Measurements from ENCODE around the gene CAB39L. TPM values are rescaled to one million over a fixed set of nuclear protein-coding genes. Genes with fewer than 3 reads are reported as not detected.

The CAB39L gene
- total RNA-seq, 3 donors from 2014 or later (not counting 1 experiment from before 2014, with no cell fraction given) = 4.4 to 6.5 (median 6.0) TPM

GRCh38 chr13:49370371-49370770, 73.5 kb downstream of the CAB39L start:
- Mint-ChIP-seq H3K27me3 (ENCODE audit: low read depth in 2 of 2) (no peaks in the 10 kb centered on the region), H3K36me3 (no peaks in the 10 kb centered on the region), H3K9me3 (no peaks in the 10 kb centered on the region), H3K4me3 (no peak overlapping the region), H3K4me1 (no peaks in the 10 kb centered on the region), H3K27ac (no peak overlapping the region)
- ATAC-seq = no peak
- no peaks in the 10 kb centered on the region for H3K9me3 ChIP-seq (ENCODE audit: control insufficient read depth, insufficient read depth, low read length)
- no peak for DNase-seq
- H3K4me3 ChIP-seq (ENCODE audit: low read length) = no peak overlapping the region
- TF ChIP-seq CTCF (IDR thresholded peaks at IDR 0.05) = no peak
- no peaks in the 10 kb centered on the region for H3K4me1 ChIP-seq (ENCODE audit: control insufficient read depth, insufficient read depth, low read length)
- H3K27ac ChIP-seq (ENCODE audit: low read length) = no peak overlapping the region
- WGBS (ENCODE audit: insufficient coverage) = 94% methylated on average over 2 of the region's 2 CpGs
- no peaks in the 10 kb centered on the region for H3K27me3 ChIP-seq (ENCODE audit: control insufficient read depth, insufficient read depth, low read length)
- no peaks in the 10 kb centered on the region for H3K36me3 ChIP-seq (ENCODE audit: control insufficient read depth, insufficient read depth, low read length)
- intact Hi-C loops (cut with micrococcal nuclease) = no loop called here

GRCh38 chr13:49369866-49370265, 74.0 kb downstream of the CAB39L start:
- H3K27me3 ChIP-seq (ENCODE audit: control insufficient read depth, insufficient read depth, low read length) = no peaks in the 10 kb centered on the region
- WGBS (ENCODE audit: insufficient coverage) = 100% methylated on average over 3 of the region's 4 CpGs

GRCh38 chr13:49368688-49369087, 75.2 kb downstream of the CAB39L start:
- Histone ChIP-seq H3K27ac (ENCODE audit: low read length) (no peak overlapping the region), H3K9me3 (ENCODE audit: control insufficient read depth, insufficient read depth, low read length) (no peaks in the 10 kb centered on the region), H3K4me3 (ENCODE audit: low read length) (no peak overlapping the region), H3K36me3 (ENCODE audit: control insufficient read depth, insufficient read depth, low read length) (no peaks in the 10 kb centered on the region), H3K27me3 (ENCODE audit: control insufficient read depth, insufficient read depth, low read length) (no peaks in the 10 kb centered on the region), H3K4me1 (ENCODE audit: control insufficient read depth, insufficient read depth, low read length) (no peaks in the 10 kb centered on the region)
- Mint-ChIP-seq H3K4me1 (no peaks in the 10 kb centered on the region), H3K9me3 (peaks cover 6% of the 10 kb centered on the region in 2 donors), H3K27ac (no peak overlapping the region), H3K36me3 (peaks cover 8% of the 10 kb centered on the region), H3K27me3 (ENCODE audit: low read depth in 2 of 2) (no peaks in the 10 kb centered on the region), H3K4me3 (no peak overlapping the region)
- no CpG with 5 or more reads among the region's 2 CpGs for WGBS (ENCODE audit: insufficient coverage)
- no peak for TF ChIP-seq CTCF (IDR thresholded peaks at IDR 0.05)
- intact Hi-C loops (cut with micrococcal nuclease) = no loop called here
- DNase-seq = no peak
- no peak for ATAC-seq

More at GRCh38 chr13:49369866-49370265, 74.0 kb downstream of the CAB39L start:
- no peaks in the 10 kb centered on the region for H3K36me3 Mint-ChIP-seq
- TF ChIP-seq CTCF (IDR thresholded peaks at IDR 0.05) = no peak
- Histone ChIP-seq H3K9me3 (ENCODE audit: control insufficient read depth, insufficient read depth, low read length) (no peaks in the 10 kb centered on the region), H3K27ac (ENCODE audit: low read length) (no peak overlapping the region), H3K4me1 (ENCODE audit: control insufficient read depth, insufficient read depth, low read length) (no peaks in the 10 kb centered on the region), H3K36me3 (ENCODE audit: control insufficient read depth, insufficient read depth, low read length) (no peaks in the 10 kb centered on the region), H3K4me3 (ENCODE audit: low read length) (no peak overlapping the region)
- DNase-seq (no peak), ATAC-seq (no peak)
- H3K4me1 Mint-ChIP-seq = no peaks in the 10 kb centered on the region
- no peak overlapping the region for H3K4me3 Mint-ChIP-seq
- H3K27ac Mint-ChIP-seq = no peak overlapping the region
- intact Hi-C loops (cut with micrococcal nuclease) = no loop called here
- no peaks in the 10 kb centered on the region for H3K27me3 Mint-ChIP-seq (ENCODE audit: low read depth in 2 of 2)
- no peaks in the 10 kb centered on the region for H3K9me3 Mint-ChIP-seq

- no peak overlapping the region for H3K4me3 ChIP-seq (ENCODE audit: low read length)
- intact Hi-C loops (cut with micrococcal nuclease) = no loop called here
- Mint-ChIP-seq H3K4me3 (no peak overlapping the region), H3K27me3 (ENCODE audit: low read depth in 2 of 2) (no peaks in the 10 kb centered on the region), H3K9me3 (peaks cover 8 to 13% of the 10 kb centered on the region in 2 donors), H3K36me3 (peaks cover 17% of the 10 kb centered on the region), H3K4me1 (no peaks in the 10 kb centered on the region), H3K27ac (no peak overlapping the region)
- no peaks in the 10 kb centered on the region for H3K27me3 ChIP-seq (ENCODE audit: control insufficient read depth, insufficient read depth, low read length)
- 92% methylated on average over 3 of the region's 5 CpGs for WGBS (ENCODE audit: insufficient coverage)
- H3K9me3 ChIP-seq (ENCODE audit: control insufficient read depth, insufficient read depth, low read length) = no peaks in the 10 kb centered on the region
- ATAC-seq (no peak), DNase-seq (no peak)
- H3K27ac ChIP-seq (ENCODE audit: low read length) = no peak overlapping the region
- no peaks in the 10 kb centered on the region for H3K4me1 ChIP-seq (ENCODE audit: control insufficient read depth, insufficient read depth, low read length)
- no peak for TF ChIP-seq CTCF (IDR thresholded peaks at IDR 0.05)
- no peaks in the 10 kb centered on the region for H3K36me3 ChIP-seq (ENCODE audit: control insufficient read depth, insufficient read depth, low read length)
Measured at GRCh38 chr13:49367640-49368422, 76.0 kb downstream of the CAB39L start.

Measured in natural killer cell (primary cell).